Right atrium auricular region (tissue), 2 donors: Measurements from ENCODE around the gene ITGB3. TPM values are rescaled to one million over a fixed set of nuclear protein-coding genes. Genes with fewer than 3 reads are reported as not detected.

Source experiments
- DNase-seq: peaks from one replicate; pipeline ENCODE4 v3.0.0-alpha.2; 2019; ENCODE audit warnings: low spot score
- H3K27ac ChIP-seq, 2 donors: fragments of 200-600 bp; sonication (generic); 1 replicate in 1 of 2; 2 replicates in 1 of 2; pipeline ENCODE4 v1.5.1; 2016 to 2019
- H3K27me3 ChIP-seq, 2 donors: fragments of 200-600 bp; sonication (generic); one replicate each; pipeline versions ENCODE4 v1.5.1 to v1.6.0; 2017 to 2019
- H3K36me3 ChIP-seq: fragments of 200-600 bp; sonication (generic); one replicate; pipeline ENCODE4 v1.5.1; 2016
- H3K4me1 ChIP-seq, 2 donors: fragments of 200-600 bp; sonication (generic); one replicate each; pipeline versions ENCODE4 v1.5.1 to v1.6.0; 2017 to 2019
- H3K4me3 ChIP-seq, 2 donors: fragments of 200-600 bp; sonication (generic); 1 replicate in 1 of 2; 2 replicates in 1 of 2; pipeline ENCODE4 v1.5.1; 2017 to 2019; ENCODE audit warnings: mild to moderate bottlenecking in 1 of 2, moderate library complexity in 1 of 2
- H3K9me3 ChIP-seq, 2 donors: fragments of 200-600 bp; sonication (generic); one replicate each; pipeline ENCODE4 v1.5.1; 2019
- total RNA-seq, 2 donors: library from RNA; depleted of rRNA; stranded (reverse); fragments of >200 nt; gene quantifications; one replicate each; pipeline ENCODE4 v1.1.0, GENCODE V29; 2016
- TF ChIP-seq, protein P1 (sequence below), 2 donors: fragments of 200-600 bp; sonication (generic); IDR thresholded peaks; one replicate each; pipeline ENCODE4 v1.5.1; 2019; ENCODE audit warnings: antibody characterized with exemption in 2 of 2

The ITGB3 gene
- total RNA-seq, 2 donors from 2014 or later, result 3.0 to 13.6 TPM

- no peak overlapping the region for H3K4me3 ChIP-seq
- H3K36me3 ChIP-seq, result no peaks in the 10 kb centered on the region
- TF ChIP-seq, protein P1, sequence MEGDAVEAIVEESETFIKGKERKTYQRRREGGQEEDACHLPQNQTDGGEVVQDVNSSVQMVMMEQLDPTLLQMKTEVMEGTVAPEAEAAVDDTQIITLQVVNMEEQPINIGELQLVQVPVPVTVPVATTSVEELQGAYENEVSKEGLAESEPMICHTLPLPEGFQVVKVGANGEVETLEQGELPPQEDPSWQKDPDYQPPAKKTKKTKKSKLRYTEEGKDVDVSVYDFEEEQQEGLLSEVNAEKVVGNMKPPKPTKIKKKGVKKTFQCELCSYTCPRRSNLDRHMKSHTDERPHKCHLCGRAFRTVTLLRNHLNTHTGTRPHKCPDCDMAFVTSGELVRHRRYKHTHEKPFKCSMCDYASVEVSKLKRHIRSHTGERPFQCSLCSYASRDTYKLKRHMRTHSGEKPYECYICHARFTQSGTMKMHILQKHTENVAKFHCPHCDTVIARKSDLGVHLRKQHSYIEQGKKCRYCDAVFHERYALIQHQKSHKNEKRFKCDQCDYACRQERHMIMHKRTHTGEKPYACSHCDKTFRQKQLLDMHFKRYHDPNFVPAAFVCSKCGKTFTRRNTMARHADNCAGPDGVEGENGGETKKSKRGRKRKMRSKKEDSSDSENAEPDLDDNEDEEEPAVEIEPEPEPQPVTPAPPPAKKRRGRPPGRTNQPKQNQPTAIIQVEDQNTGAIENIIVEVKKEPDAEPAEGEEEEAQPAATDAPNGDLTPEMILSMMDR (IDR thresholded peaks at IDR 0.05), result no peak
- peak overlapping the region; percentile 78 to 92 for H3K27ac ChIP-seq
- H3K27me3 ChIP-seq, result no peaks in the 10 kb centered on the region
- DNase-seq, result no peak
- peaks cover 0 to 70% of the 10 kb centered on the region in 2 donors for H3K4me1 ChIP-seq
- H3K9me3 ChIP-seq, result no peaks in the 10 kb centered on the region
These were observed 24.3 kb downstream of the ITGB3 start for GRCh38 chr17:47277921-47278320.

GRCh38 chr17:47278561-47278960 is 24.9 kb downstream of the ITGB3 start:
- TF ChIP-seq, protein P1 (IDR thresholded peaks at IDR 0.05), result no peak
- DNase-seq, result no peak
- peaks cover 0 to 70% of the 10 kb centered on the region in 2 donors for H3K4me1 ChIP-seq
- no peaks in the 10 kb centered on the region for H3K9me3 ChIP-seq
- H3K4me3 ChIP-seq, result no peak overlapping the region
- peak overlapping the region; percentile 78 to 92 for H3K27ac ChIP-seq
- no peaks in the 10 kb centered on the region for H3K36me3 ChIP-seq
- no peaks in the 10 kb centered on the region for H3K27me3 ChIP-seq

- TF ChIP-seq, protein P1 (IDR thresholded peaks at IDR 0.05), result no peak
- Histone ChIP-seq H3K4me1 (peaks cover 0 to 67% of the 10 kb centered on the region in 2 donors), H3K36me3 (peaks cover 5% of the 10 kb centered on the region), H3K4me3 (no peak overlapping the region), H3K27me3 (no peaks in the 10 kb centered on the region), H3K9me3 (no peaks in the 10 kb centered on the region), H3K27ac (peak overlapping the region; percentile 78 to 92)
- DNase-seq, result peak; percentile 86
These were observed 25.6 kb downstream of the ITGB3 start for GRCh38 chr17:47279062-47279801.

DNA sequence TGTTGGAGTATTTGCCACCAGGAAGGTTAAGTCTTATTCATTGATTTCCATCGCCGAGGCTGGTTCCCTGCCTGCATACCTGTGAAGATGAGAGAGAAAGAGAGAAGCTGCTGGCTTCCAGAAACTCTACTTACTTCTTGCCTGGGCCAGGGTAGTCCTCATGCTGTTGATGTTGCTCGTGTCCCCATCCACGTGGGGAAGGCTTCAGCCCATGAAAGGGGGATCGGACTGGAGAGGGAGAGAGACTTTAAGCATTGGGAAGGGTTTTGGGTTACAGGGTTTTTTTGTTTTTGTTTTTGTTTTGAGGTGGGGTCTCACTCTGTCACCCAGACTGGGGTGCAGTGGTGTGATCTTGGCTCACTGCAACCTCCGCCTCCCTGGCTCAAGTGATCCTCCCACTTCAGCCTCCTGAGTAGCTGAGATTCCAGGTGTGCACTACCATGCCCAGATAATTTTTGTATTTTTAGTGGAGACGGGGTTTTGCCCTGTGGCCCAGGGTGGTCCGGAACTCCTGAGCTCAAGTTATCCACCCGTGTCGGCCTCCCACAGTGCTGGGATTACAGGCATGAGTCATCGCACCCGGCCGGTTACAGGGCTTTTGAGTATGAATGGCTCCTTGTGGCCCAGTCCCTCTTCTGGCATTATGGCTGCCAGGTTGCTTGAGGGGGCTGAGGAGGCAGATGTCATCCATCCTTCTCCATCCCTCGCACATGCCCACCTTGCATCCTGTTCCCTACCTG is 26.6 kb downstream of the ITGB3 start:
- Histone ChIP-seq H3K27ac (peak overlapping the region; percentile 78 to 92), H3K36me3 (peaks cover 15% of the 10 kb centered on the region)
- no peak for DNase-seq

GRCh38 chr17:47281216-47281615 is 27.6 kb downstream of the ITGB3 start:
- Histone ChIP-seq H3K27me3 (no peaks in the 10 kb centered on the region), H3K4me1 (peaks cover 0 to 47% of the 10 kb centered on the region in 2 donors), H3K9me3 (no peaks in the 10 kb centered on the region), H3K27ac (peak overlapping the region in 1 of 2 donors; percentile 92), H3K36me3 (peaks cover 24% of the 10 kb centered on the region), H3K4me3 (no peak overlapping the region)
- TF ChIP-seq, protein P1 (IDR thresholded peaks at IDR 0.05), result no peak
- DNase-seq, result no peak

More for the DNA sequence above, 26.6 kb downstream of the ITGB3 start:
- H3K27me3 ChIP-seq, result no peaks in the 10 kb centered on the region
- H3K4me1 ChIP-seq, result peaks cover 0 to 57% of the 10 kb centered on the region in 2 donors
- H3K9me3 ChIP-seq, result no peaks in the 10 kb centered on the region
- TF ChIP-seq, protein P1 (IDR thresholded peaks at IDR 0.05), result no peak
- H3K4me3 ChIP-seq, result no peak overlapping the region
